GM18507 (cell line): ENCODE data around the gene DACT1.

Experiments
- DNase-seq: peaks from one replicate; pipeline ENCODE4 v3.0.0; 2011; ENCODE audit warnings: low read depth; ENCODE audit not compliant: insufficient read length; ENCODE audit errors: extremely low spot score
- FAIRE-seq: peaks from 2 replicates; lab custom pipeline; 2011; peaks lifted over from hg19 to GRCh38; lab: Jason Lieb, UNC

The DACT1 gene

GRCh38 chr14:58634406-58635090 is 3.2 kb upstream of the DACT1 start:
- FAIRE-seq = no peak

DNA sequence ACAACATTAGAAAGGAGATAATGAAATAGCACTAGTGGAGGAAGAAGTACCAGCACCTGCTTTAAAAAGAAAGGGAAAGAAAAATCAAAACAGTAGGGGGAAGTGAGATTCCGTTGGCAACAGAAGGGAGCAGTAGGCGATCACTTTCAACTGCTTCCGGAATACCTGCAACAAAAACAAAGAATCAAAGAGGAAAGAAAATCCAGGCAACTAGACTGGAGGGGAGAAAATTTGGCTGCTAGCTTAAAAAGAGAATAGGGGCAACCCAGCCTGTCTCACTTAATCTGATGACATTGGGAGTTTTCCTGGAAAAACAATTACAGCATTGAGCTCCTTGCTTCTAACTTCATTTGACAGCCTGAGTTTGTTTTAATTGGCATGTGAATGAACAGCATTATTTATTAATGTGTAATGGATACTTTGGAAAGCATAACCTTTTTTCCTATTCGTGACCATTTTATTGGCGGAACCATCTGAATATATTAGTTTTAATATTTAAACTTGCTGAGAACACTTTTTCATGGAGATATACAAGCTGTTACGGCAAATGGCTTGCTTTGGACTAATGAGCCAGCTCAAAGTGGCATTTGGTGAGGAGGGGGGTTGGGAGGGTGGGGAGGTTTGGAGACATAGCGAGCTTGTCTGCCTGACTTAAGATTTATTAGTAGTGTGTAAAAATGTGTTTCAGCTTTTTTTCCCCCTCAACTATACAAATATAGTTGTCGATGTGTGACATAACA is 2.5 kb upstream of the DACT1 start:
- DNase-seq (no peak), FAIRE-seq (peak; percentile 87)

More at GRCh38 chr14:58634406-58635090, 3.2 kb upstream of the DACT1 start:
- DNase-seq = no peak

GRCh38 chr14:58636129-58636528 is 1.6 kb upstream of the DACT1 start:
- DNase-seq = no peak
- FAIRE-seq = peak; percentile 55

- DNase-seq (no peak), FAIRE-seq (no peak)
Observed at GRCh38 chr14:58637040-58637390, 747 bp upstream of the DACT1 start.

DNA sequence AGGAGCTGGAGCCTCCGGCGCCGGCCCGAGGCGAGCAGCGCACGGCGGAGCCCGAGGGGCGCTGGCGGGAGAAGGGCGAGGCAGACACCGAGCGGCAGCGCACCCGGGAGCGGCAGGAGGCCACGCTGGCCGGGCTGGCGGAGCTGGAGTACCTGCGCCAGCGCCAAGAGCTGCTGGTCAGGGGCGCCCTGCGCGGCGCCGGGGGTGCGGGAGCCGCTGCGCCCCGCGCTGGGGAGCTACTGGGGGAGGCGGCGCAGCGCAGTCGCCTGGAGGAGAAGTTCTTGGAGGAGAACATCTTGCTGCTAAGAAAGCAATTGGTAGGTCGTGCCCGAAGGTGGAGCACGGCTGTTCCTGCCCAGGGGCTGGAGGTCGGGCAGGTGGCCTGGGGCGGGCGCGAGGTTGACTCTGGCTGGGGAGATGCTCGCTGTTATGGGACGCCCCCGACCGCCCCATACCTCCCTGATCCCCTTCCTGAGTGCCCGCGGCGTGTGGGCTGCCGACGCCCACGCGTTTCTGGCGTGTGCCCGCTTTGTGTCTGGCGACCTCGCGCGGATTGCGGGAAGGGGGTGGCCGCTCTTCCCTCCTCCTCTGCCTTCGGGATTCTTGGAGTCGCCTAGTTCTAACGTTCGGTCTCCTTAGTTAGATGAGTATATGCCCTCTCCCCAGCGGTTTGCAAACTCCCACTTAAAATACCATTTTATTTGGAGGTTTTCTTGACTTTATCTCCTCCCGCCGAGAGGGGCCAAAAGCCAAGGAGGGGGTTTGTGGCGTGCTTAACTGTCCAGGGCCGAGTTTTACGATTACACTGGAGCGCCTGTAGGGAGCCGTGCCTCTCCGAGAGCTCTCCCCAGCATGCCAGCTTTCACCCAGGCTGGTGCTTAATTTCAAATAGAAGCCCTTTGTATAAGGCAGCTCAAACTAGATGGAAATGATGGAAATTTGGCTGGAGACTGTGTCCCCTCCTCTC is 752 bp downstream of the DACT1 start:
- no peak for DNase-seq
- FAIRE-seq = no peak

DNA sequence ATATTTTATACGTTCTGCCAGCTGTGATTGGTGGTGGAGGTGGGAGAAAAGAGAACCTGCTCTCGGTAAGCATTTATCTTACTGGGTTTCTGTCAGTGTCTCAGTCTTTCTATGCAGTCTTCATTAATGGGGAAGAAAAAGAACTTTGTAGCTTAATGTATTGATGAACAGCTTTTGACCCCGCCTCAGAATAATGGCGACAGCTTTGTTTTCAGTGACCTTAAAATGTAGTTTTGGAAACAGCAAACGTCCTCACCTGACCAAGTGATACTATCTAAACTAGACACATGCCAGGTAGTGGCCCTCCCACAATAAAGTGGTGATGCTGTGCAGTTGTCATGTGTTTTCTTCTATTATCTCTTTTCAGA is 1.4 kb downstream of the DACT1 start:
- FAIRE-seq (no peak), DNase-seq (no peak)

DNA sequence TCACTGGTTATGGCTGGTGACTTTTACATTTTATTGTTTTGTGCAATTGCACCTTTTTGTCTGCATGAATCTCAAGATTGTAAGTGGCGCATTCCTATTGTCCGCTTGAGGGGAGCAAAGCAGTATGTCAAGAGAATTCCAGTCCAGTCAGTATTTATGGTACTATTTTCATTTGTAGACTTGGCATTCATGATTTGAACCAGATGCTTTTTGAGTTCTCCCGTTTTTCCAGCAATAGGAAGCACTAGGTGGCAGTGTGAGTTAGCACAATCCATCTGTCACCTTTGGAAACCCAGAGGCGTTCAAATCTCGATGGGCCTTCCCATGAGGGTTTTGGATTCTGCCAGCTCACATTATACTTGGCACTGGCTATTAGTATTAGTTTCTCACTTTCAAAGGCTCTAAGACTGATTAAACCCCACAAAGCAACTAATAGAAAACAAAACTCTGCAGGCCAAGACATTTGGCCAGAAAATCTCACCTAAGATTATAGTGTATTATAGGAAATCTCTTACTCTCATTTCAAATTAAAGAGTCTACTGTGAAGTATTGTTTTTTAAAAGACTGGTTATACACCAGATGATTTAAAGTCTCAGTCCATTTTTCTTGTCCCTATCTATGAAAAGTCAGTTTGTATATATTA is 2.2 kb downstream of the DACT1 start:
- FAIRE-seq (peak; percentile 77), DNase-seq (no peak)

- FAIRE-seq = no peak
- DNase-seq = no peak
Observed at GRCh38 chr14:58640959-58641358, 3.2 kb downstream of the DACT1 start.

GRCh38 chr14:58641509-58641908 is 3.7 kb downstream of the DACT1 start:
- peak; percentile 21 for FAIRE-seq
- DNase-seq = no peak

GRCh38 chr14:58643366-58643765 is 5.6 kb downstream of the DACT1 start:
- no peak for FAIRE-seq

DNA sequence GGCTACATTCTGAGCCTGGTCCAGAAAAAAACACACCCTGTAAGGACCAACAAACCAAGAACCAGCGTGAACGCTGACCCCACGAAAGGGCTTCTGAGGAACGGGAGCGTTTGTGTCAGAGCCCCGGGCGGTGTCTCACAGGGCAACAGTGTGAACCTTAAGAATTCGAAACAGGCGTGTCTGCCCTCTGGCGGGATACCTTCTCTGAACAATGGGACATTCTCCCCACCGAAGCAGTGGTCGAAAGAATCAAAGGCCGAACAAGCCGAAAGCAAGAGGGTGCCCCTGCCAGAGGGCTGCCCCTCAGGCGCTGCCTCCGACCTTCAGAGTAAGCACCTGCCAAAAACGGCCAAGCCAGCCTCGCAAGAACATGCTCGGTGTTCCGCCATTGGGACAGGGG is 7.9 kb downstream of the DACT1 start:
- no peak for DNase-seq
- no peak for FAIRE-seq

More at GRCh38 chr14:58643366-58643765, 5.6 kb downstream of the DACT1 start:
- DNase-seq = no peak

DNA sequence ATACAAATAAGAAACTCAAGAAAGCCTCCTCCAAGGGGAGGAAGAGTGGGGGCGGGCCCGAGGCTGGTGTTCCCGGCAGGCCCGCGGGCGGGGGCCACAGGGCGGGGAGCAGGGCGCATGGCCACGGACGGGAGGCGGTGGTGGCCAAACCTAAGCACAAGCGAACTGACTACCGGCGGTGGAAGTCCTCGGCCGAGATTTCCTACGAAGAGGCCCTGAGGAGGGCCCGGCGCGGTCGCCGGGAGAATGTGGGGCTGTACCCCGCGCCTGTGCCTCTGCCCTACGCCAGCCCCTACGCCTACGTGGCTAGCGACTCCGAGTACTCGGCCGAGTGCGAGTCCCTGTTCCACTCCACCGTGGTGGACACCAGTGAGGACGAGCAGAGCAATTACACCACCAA is 8.7 kb downstream of the DACT1 start:
- no peak for DNase-seq
- no peak for FAIRE-seq

GRCh38 chr14:58647777-58648176 is 10.0 kb downstream of the DACT1 start:
- DNase-seq = no peak
- FAIRE-seq = no peak

DNA sequence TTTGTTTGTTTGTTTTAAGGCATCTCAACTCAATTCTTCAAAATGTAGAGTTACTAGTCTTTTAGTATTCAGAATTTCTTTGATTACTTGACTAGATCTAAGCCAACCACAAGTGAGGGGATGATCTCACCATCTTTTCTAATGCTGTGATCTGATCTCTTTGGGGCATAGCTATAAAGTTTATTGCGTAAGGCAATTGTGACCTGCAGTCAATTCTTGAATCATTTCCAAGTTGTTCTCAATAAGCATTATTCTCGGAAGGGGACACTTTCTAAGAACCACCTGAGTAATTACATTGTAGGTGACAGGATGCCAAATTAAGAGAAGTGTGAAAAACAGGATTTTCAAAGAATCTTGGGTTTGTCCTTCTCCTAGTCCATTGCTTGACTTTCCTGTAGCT is 13.1 kb downstream of the DACT1 start:
- FAIRE-seq (no peak), DNase-seq (no peak)

DNA sequence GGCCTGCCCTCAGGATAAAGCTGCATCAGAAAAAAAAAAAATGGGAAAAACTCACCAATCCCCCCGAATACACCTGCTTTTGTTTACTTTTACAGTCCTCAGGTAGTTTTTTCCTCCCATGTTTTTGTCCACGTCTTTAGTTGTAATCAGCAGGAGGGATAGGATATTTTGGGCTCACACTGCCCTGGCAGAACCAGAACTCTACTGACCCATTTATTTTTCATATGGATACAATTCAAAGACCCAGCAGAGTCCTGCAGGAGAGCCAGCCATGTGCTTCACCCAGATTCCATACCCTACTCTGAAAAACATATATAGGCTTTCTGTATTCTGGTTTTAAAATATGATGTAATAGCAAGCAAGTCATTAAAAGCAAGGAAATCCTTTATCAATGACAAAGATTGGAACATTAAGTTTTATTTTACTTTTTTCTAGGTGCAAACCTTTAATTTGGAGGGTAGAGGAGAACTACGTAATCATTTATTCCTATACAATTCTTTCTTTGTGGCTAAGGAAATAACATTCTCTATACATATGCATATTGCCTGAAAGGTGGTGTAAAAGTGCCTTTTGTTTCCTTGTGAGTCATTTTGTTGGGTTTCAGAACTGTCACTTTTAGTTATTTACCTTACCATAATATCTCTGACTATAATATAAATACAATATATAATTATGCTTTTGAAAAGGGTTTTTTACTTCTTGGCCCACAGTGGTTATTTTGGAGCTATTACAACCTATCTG is 19.1 kb downstream of the DACT1 start:
- FAIRE-seq = no peak
- DNase-seq = no peak

DNA sequence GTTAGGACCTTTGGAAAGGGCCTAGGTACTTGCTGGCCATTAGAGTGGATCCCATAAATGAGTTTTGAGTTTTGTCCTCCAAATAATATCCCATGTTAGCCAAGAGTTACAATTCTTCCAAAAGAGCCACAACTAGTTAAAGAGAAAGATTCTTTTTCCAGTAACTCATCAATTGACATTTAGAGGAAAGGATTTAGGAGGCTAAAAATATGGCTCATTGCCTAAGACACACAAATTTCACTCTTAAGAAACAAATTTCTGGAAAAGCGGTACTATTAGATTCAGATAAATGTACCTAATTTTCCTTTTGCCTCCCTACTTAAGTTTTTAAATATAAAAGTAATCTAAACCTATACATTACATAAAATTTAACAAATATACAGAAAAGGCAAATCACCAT is 21.3 kb downstream of the DACT1 start:
- no peak for FAIRE-seq
- DNase-seq = no peak

GRCh38 chr14:58659846-58660245 is 22.1 kb downstream of the DACT1 start:
- FAIRE-seq (no peak), DNase-seq (no peak)

DNA sequence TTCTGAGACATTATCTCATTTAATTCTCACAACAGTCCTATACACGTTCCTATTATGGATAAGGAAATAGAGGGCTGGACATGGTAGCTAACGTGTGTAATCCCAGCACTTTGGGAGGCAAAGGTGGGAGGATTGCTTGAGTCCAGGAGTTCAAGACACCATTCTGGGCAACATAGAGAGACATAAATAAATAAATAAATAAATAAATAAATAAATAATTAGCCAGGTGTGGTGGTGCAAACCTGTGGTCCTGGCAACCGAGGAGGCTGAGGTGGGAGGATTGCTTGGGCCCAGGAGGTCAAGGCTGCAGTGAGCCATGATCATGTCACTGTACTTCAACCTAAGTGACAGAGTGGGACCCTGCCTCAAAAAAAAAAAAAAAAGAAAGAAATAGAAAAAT is 22.6 kb downstream of the DACT1 start:
- no peak for FAIRE-seq

DNA sequence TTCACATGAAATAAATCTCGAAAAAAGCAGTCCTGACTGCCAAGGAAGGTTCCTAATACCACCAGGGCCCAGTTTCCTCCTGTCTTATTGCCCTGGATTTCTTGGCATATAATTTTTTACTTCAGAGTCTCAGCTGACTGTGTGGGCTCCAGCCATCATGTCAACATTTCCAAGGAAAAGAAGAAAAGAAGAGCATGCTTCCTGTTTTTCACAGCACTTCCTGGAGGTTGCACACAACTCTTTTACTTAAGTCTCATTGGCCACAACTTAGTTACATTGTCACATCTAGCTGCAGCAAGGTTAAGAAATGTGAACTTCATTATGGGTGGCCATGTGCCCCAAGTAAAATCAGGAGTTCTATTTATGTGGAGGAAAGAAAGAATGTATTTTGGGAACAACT is 24.3 kb downstream of the DACT1 start:
- FAIRE-seq (no peak), DNase-seq (no peak)

More for the DNA sequence above, 22.6 kb downstream of the DACT1 start:
- DNase-seq = no peak
